IPS-NIHi11 (cell line): ENCODE data around the gene TSHZ1.
"Not testable (repeated sequence)": the region's sequence is repeated elsewhere in the genome, so short reads cannot be mapped to it uniquely, and the experiment has no call there.

Experiments
- DNase-seq: peaks from one replicate; pipeline ENCODE4 v3.0.0; 2012; ENCODE audit warnings: mixed read lengths, low spot score

The TSHZ1 gene

GRCh38 chr18:75316223-75316622 lies 105.6 kb downstream of the TSHZ1 start:
- DNase-seq, result no peak

GRCh38 chr18:75316826-75317225 lies 106.2 kb downstream of the TSHZ1 start:
- DNase-seq, result no peak

- DNase-seq, result no peak
Measured at GRCh38 chr18:75317300-75317699, 106.7 kb downstream of the TSHZ1 start.

GRCh38 chr18:75317703-75318102 lies 107.1 kb downstream of the TSHZ1 start:
- no peak for DNase-seq

- DNase-seq, result no peak
Measured at GRCh38 chr18:75319905-75320304, 109.3 kb downstream of the TSHZ1 start.

GRCh38 chr18:75320506-75320905 lies 109.9 kb downstream of the TSHZ1 start:
- DNase-seq, result no peak

- DNase-seq, result no peak
Measured at GRCh38 chr18:75321431-75321830, 110.8 kb downstream of the TSHZ1 start.

GRCh38 chr18:75322206-75322605 lies 111.6 kb downstream of the TSHZ1 start:
- no peak for DNase-seq

- no peak for DNase-seq
Measured at GRCh38 chr18:75323821-75324585, 113.4 kb downstream of the TSHZ1 start.

GRCh38 chr18:75324686-75325257 lies 114.2 kb downstream of the TSHZ1 start:
- no peak for DNase-seq

GRCh38 chr18:75329753-75330152 lies 119.2 kb downstream of the TSHZ1 start:
- DNase-seq, result not testable (repeated sequence)

- DNase-seq, result no peak
Measured at GRCh38 chr18:75330308-75330707, 119.7 kb downstream of the TSHZ1 start.

- DNase-seq, result no peak
Measured at GRCh38 chr18:75334869-75335268, 124.3 kb downstream of the TSHZ1 start.

- DNase-seq, result no peak
Measured at GRCh38 chr18:75335511-75335910, 124.9 kb downstream of the TSHZ1 start.

GRCh38 chr18:75336767-75337166 lies 126.2 kb downstream of the TSHZ1 start:
- DNase-seq, result no peak

- DNase-seq, result no peak
Measured at GRCh38 chr18:75337348-75337747, 126.8 kb downstream of the TSHZ1 start.

GRCh38 chr18:75338631-75339030 lies 128.0 kb downstream of the TSHZ1 start:
- DNase-seq, result no peak
